GM12874 (cell line): ENCODE measurements around the gene PRSS36.
A peak's percentile ranks its signal among the peaks of the same experiment; 100 is the strongest.

Experiments used
- CTCF ChIP-seq: IDR thresholded peaks from 2 replicates; pipeline ENCODE4 v1.5.1; 2011; ENCODE audit warnings: low read depth, mild to moderate bottlenecking, control low read depth, low read length, moderate library complexity; ENCODE audit not compliant: insufficient read depth

Gene PRSS36

GRCh38 chr16:31099860-31100638 lies 49.8 kb downstream of the PRSS36 start:
- no peak for TF ChIP-seq CTCF

- TF ChIP-seq CTCF = 0 out of 2 replicates have a peak, but pooled peaks have one; percentile 1
These were observed 55.3 kb downstream of the PRSS36 start, which contains the start of gene VKORC1 for GRCh38 chr16:31094424-31095120. Gene VKORC1, minus strand, starts transcription at chr16:31094797. Its CDS starts 68 bp downstream, at chr16:31094729.

GRCh38 chr16:31094088-31094423 lies 55.8 kb downstream of the PRSS36 start:
- TF ChIP-seq CTCF = no peak

- no peak for TF ChIP-seq CTCF
These were observed 56.6 kb downstream of the PRSS36 start for GRCh38 chr16:31093132-31093703.

GRCh38 chr16:31092330-31092729 lies 57.5 kb downstream of the PRSS36 start:
- TF ChIP-seq CTCF = no peak

- no peak for TF ChIP-seq CTCF
These were observed 59.3 kb downstream of the PRSS36 start for GRCh38 chr16:31090540-31090939.

GRCh38 chr16:31089199-31089598 lies 60.7 kb downstream of the PRSS36 start:
- TF ChIP-seq CTCF = no peak
